HG03175 (cell line): ENCODE measurements around the gene SPATA46.
A peak's percentile ranks its signal among the peaks of the same experiment; 100 is the strongest.

Experiments used
- ATAC-seq: cut with Tn5 transposase; IDR thresholded peaks from one replicate; pipeline ENCODE4 v1.9.1; 2021; ENCODE audit warnings: mild to moderate bottlenecking, moderate library complexity; ENCODE audit not compliant: unreplicated experiment

The SPATA46 gene

DNA sequence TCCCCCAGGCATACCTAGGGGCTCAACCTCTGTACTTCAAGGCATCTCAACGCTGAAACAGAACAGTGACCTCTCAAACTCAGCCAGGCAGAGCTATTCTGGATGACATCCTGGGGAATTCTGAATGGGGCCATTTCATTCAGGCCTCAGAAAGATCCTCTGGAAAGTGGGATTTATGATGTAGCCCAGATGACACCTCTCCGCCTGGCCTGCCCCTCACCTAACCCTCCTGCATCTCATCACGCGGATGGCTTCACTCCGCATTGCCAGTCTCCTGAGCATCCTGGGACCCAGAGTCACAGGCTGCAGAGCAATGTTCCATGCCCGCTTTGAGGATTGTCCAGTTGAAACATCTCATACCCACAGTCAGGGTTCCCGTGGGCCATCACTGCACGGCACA lies 1.2 kb downstream of the SPATA46 start:
- no peak for ATAC-seq

DNA sequence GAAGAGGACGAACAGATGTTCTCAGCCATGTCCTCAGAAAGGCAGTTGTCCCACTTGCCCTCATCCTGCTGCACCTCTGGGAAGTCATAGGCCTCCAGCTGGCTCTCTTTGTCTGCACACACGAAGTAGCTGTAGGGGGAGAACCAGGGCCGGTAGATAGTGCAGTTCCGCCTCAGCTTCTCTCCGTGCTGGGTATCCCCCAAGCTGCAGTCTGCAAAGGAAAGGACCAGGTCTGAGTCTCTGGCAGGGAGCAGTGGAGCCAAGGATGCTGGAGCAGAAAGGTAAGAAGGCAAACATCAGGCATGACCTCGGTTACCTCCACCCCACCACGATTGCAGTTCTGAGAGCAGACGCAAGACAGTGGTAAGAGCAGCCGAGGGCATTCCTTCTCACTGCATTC lies 2.2 kb downstream of the SPATA46 start:
- ATAC-seq, result no peak

DNA sequence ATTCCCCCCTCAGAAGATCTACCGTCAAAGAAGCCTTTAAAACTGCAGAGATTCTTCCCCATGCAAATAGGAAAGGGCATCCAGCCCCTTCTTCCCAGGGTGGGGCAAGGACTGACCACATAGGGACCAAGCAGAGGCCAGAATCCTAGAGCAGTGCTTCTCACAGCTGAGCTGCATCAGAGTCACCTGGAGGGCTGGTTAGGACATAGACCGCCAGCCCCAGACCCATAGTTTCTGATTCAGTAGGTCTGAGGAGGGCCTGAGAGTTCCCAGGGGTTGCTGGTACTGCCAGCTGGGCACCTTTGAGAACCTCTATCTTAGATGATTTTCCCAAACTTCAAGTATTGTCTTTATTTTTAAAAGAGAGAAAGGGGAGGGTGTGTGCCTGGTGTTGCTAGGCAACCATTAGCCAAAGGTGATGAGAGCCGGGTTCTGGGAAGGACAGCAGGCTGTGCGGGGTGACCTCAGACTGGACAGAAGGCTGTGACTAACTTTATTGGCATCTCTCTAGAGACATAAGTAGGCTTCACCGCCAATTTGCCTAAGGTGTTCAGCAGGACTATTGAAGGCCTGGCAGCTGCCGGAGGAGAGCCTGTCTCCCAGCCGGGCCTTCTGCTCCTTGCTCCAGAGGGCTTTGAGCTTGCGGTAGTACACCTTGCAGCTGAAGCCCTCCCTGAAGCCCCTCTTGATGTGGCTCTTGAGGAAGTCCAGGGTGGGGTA lies 3.0 kb downstream of the SPATA46 start:
- ATAC-seq, result no peak

DNA sequence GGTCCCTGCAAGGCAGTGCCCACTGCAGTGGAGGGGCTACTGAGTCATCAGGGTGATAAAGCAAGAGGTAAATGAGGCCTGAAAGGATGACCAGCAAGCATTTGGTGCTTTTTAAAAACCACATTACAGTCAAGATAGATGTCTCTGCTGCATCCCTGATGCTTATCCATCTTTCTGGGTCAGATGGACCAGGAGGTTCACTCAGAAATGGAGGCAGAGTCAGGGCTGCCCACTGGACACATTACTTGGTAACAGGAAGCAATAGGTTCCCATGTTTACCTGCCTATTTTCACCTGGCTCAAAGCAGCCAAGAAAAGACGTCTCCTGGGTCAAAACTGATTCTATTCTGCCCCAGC lies 3.6 kb downstream of the SPATA46 start:
- no peak for ATAC-seq

DNA sequence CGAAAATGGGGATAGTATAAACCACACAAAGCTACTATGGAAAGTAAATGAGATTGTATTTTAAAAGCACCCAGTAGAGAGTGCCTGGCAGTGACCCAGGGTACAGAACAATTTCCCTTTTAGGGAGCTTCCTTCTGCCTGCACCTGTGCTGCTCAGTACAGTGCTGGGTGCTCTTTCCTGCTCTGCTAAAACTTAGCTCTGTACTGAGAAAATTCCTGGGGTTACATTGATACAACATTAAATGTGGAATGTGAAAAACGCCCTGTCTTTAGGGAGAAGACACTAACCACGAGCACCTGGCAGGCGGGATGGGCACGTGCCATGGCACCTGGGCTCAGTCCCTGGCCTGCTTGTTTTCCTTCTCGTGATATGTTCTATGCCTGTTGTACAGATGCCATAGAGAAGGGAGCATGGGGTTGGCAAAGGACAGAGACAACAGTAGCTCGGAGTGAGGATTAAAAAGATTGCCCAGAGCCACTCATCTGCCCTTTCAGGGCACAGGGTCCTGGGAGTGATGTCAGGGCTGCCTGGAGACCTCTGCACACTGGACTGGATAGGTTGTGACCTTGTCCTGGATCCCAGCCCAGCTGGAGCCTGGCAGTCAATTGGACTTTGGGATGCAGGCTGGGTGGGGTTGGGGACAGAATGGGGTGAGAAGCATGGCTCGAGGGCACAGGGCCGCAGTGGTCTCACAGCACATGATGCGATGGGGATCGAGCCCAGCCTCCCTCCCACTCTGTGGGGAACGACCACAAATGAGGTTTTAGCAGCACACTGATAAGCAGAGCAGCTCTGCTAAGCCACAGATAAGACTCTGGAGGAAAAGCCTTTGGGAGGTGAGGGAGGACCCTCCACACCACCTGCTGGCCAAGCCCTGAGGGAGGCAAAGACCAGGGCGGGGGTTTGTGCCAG lies 4.2 kb downstream of the SPATA46 start:
- ATAC-seq, result no peak

DNA sequence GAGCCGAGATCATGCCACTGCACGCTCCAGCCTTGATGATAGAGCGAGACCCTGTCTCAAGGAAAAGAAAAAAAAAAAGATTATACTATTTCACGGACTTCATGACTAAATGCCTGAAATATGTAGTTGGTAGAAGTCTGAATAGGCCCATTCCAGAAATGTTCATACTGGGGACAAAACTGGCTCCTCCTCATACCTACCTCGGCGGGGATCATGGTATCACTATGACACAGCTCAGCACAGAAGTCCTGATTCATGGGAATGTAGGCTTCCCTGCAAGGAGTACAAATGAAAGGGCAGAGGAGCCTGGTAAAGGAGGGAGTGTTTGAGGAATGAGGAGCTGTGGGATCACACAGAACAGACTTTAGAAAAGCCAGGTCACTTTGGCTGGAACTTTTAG lies 5.0 kb downstream of the SPATA46 start:
- ATAC-seq, result no peak

DNA sequence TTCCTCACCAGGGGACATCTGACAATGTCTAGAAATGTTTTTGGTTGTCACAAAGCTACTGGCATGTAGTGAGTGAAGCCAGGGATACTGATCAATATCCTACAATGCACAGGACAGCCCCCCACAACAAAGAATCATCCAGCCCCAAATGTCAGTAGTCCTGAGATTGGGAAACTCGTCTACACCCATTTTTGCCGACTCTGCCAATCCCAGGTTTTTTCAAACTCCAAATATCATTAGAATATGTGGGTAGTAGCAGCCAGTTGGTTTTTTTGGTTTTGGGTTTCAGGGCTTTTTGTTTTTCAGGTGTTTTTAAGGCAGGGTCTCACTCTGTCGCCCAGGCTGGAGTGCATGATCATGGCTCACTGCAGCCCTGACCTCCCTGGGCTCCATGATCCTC lies 5.9 kb downstream of the SPATA46 start:
- ATAC-seq, result no peak

DNA sequence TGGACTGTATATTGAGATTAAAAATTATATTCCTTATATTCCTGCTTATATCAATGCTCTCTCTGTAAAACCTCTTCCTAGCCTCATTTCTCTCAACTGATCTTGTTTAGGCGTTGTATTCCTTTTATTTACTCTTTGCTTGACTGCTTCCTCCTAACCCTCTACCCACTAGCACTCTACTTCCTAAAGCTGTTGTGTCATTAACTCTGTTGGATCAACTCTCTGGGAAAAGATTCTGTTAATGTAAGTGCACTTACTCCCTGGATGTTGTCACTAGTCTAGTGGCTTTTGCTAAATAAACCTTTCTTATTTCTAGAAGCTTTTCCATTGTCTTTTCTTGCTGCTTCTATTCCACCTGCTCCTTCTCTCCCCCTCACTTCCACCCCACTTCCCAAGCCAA lies 6.5 kb downstream of the SPATA46 start:
- no peak for ATAC-seq

DNA sequence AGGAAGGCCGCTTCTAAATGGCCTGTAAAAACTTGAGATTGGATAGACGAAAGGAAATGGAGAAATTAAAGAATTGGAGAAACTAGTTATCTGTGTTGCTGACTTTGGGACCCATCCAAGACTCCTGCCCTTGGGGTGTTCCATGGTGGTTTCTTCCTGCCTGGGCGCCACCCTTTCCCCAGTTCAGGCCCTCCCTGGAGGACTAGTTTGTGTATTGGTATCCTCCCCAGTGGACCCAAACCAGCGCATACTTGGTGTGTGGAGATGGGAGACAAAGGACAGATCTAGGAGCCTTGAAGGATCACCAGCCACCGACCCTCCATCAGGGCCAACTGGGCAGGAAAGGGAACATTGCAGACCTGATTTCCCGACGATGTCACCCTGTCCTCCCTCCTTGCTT lies 7.1 kb downstream of the SPATA46 start:
- ATAC-seq, result no peak

DNA sequence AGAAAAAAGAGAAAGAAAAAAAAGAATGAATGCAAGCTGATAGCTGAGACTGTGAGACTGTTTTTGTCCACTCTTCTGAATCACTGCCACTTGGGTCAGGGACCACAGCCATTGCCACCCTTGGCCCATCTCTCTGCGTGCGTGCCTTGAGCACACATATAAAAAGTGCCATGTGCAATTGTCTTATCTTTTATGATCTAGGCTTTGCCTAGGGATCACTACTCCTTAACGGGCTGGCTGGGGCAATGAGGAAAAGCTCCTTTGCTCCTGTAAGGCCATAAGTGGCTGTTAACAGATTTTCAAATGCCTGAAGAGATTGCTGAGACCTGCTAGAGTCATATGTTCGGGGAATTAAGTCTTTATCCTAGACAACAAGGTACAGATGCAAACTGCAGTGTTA lies 8.2 kb downstream of the SPATA46 start:
- ATAC-seq, result no peak

DNA sequence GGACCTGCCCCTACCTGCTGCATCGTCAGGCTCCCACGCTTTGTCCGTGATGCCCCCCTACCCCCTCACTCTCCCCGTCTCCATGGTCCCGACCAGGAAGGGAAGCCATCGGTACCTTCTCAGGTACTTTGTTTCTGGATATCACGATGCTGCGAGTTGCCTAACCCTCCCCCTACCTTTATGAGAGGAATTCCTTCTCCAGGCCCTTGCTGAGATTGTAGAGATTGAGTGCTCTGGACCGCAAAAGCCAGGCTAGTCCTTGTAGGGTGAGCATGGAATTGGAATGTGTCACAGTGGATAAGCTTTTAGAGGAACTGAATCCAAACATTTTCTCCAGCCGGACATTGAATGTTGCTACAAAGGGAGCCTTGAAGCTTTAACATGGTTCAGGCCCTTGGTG lies 8.9 kb downstream of the SPATA46 start:
- ATAC-seq, result no peak

DNA sequence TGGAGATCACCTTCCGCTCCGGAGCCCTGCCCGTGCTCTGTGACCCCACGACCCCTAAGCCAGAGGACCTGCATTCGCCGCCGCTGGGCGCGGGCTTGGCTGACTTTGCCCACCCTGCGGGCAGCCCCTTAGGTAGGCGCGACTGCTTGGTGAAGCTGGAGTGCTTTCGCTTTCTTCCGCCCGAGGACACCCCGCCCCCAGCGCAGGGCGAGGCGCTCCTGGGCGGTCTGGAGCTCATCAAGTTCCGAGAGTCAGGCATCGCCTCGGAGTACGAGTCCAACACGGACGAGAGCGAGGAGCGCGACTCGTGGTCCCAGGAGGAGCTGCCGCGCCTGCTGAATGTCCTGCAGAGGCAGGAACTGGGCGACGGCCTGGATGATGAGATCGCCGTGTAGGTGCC lies 9.6 kb downstream of the SPATA46 start:
- no peak for ATAC-seq

DNA sequence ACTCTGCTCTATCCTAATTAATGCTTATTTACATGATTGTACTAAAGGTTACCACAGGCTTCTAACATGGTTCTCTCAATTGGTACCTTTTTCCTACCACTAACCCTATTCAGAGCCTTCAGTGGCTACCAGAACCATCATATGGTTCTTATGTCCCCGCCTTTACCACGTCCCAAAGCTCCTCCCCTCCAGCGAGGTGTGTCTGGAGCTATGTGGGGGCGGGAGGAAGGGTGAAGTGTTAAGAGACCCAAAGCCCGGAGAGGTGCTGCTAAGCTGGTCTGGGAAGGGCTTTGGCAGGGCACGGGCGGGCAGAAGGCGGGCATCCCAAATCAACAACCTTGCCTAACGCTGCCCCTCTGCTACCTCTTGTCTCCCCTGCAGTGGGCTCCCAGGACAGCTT lies 10.0 kb downstream of the SPATA46 start:
- no peak for ATAC-seq

DNA sequence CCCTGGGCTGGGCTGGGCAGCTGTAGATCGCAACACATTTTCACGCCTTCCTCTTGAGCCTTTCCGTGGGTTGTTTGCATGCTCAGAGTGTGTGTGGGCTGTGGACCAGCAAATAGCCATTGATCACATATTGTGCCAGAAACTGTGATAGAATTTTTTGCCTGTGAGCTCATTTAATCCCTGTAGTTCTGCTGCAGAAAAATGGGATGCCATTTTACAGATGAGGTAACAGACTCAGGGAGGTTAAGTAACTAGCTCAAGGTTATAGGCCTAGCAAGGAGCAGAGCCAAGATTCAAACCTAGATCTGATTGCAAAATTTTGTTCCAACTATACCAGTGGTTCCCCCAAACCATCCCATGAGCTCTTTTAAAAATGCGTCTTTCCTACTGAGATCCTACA lies 10.5 kb downstream of the SPATA46 start:
- no peak for ATAC-seq

DNA sequence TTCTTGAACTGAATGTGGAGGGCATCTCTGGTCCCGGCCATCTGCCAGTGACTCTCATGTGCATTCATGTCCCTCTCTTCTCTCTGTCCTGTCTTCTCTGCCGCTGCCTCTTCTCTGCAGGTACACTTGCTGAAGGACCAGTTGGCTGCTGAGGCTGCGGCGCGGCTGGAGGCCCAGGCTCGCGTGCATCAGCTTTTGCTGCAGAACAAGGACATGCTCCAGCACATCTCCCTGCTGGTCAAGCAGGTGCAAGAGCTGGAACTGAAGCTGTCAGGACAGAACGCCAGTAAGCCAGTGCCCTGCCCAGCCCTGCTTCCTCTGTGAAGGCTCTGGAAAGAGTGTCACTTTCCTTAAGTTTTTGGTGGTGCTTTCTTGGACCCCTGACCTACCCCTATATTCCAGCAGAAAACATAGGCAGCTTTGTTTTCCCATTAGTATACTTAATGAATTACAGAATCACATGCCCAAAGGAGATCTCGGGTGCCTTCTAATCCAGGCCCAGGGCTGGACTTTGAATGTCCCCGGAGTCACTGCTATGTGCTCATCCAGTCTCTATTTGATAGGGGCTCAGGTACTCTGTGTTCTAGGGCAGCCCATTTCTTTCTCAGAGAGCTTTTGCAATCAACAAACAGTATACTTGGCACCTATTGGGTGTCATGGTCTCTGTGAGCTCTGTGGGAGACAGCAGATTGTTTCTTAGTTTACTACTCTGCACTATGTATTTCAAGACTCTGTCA lies 11.2 kb downstream of the SPATA46 start:
- ATAC-seq, result no peak

DNA sequence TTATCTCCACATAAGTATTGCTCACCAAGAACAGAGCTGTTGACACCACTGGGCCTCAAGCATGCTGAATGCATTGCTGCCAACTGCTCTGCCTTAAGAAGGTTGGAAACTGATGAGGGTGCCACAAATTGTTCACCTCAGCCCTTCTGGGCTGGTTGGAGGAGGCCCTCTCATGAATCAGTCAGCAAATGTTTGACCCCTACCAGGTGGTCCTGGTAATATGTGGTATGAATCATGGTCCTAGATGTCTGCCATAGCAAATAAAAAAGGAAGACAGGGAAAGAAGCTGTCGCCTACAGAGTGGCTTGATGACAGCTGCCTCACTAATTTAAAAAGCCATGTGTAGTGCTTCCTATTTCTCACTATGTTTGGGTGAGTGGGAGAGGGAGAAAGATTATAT lies 12.2 kb downstream of the SPATA46 start:
- no peak for ATAC-seq

DNA sequence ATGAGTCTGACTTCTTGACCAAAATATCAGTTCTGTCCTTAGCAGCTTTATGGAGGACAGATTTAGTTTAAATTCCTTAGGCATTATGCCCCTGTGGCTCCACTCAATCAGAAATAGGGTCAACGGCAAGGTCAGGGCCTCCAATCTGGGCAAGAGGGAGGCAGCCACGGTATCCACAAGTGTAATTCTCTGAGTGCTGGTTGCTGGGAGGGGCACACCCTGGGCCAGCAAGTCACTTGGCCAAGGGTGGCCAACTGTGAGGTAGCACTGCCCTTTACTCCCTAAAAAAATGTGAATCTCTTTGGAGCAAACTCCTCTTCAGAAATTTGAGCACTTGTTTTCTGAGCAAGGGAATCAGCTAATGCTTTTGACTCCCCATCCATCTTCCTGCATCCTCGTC lies 12.8 kb downstream of the SPATA46 start:
- ATAC-seq, result no peak

DNA sequence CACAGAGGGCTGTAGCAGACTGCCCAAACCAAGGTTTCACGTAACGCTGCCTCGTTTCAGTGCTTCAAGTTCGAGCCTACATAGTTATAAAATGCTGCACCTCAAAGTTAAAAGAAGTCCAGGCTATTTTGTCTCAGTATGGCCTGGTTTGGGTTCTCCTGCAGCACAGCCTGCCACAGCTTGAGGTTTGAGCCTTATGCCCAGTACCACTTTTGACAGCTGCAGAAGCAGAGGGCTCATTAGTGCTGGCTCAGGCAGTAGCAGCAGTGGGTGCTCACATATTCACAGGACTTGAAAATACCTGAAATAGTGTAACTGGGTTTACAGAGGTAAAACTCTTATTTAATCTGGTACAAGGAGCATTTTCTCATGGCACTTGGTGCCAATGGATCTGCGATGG lies 15.3 kb downstream of the SPATA46 start:
- peak; percentile 41 for ATAC-seq

DNA sequence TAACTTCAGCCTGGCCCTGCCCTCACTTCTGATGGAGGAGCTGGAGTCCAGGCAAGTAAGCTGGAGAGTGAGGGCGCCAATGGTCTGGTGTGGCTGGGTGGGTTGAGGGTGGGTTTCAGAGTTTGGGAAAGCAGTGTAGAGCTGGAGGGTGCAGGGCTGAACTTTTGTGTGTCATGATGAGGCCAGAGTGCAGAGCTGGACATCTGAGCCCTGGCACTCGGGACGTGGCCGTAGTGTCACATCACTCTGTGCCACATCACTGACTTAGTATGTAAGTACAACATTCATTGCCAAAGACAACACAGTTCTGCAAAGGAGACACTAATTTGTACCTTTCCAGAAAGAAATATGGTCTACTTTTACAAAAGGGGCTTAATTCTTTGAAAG lies 15.8 kb downstream of the SPATA46 start:
- ATAC-seq, result no peak

DNA sequence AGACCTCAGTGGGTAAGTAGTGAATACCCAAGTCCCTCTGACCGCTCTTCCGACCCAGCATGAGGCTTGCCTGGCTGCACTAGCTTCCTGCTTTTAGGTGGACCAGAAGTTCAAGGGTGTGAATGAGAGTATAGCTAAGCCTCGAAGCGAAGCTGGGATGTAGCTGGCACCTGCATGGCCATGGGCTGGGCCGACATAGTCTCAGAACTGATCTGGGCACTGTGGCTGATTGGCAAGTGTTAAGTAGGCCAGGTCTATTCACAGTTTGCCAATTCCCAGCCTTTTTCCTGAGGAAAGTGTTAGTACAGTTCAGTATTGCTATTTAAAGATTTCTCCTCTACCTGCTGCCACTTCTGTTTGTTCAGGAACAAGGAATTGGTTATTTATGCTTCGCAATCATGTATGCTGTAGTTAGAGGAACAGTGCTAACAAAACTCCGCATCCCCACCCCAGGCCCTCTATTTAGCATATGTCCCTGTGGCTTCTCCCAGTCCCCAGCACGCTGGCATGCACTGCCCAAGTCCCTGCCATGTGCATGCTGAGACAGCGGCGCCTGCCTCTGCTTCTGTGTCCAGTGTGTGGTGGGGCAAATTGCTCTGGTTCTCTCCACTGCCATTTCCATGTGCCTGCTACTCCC lies 16.3 kb downstream of the SPATA46 start:
- no peak for ATAC-seq

DNA sequence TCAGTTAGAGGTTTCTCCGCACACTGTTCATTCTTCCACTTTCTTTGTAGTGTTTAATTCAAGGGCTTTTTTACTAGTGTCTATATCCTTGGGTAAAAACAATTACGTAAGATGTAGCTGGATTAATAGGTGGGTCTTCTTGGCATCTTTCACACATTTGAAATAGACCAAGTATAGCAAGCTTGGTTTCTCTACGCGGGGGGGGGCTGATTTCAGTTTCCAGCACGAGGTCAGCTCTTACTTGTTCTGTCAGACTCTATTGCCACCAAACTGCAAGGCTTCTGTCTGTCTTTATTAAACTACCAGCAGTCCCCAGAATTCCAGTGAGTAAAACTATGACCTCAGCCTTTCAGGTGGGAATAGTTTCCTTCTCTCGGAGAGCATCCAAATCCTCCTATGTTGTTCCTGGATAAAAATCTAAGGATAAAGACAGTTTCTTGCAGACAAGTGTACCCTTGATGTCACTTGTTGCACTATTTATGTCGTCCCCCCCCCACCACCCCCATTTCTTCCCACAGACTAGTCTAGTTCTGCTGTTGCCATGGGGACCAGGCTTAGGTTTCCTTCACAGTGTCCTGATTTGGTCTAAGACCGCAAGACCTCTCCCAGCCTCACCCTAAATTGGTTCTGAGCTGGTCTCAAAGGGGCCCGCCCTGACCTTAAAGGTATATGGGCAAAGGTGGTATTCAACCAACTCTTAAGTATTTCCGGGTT lies 17.0 kb downstream of the SPATA46 start:
- no peak for ATAC-seq
